SW480 (cell line): ENCODE data around the gene TAGLN2.

Experiments
- DNase-seq: peaks from one replicate; pipeline ENCODE4 v3.0.0-alpha.2; 2016; ENCODE audit warnings: low spot score

TAGLN2 gene

DNA sequence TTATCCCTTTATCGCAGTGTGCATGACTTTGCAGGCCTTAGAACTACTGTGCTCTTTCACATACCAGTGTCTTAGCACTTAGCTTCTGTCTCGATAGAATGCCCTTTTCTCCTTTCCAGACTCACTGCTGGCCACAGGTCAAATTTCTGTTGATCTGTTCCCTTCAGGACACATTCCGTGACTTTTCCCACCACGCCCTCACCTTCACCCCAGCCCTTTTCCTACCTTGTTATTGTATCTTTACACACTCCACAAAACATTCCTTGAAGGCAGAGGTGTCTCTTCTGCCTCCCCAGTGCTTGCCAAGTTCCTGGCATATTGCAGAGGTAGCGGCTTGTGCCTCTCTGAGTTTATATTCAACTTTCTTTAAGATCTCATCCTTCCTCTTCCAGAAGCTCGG is 23.8 kb upstream of the TAGLN2 start:
- no peak for DNase-seq

DNA sequence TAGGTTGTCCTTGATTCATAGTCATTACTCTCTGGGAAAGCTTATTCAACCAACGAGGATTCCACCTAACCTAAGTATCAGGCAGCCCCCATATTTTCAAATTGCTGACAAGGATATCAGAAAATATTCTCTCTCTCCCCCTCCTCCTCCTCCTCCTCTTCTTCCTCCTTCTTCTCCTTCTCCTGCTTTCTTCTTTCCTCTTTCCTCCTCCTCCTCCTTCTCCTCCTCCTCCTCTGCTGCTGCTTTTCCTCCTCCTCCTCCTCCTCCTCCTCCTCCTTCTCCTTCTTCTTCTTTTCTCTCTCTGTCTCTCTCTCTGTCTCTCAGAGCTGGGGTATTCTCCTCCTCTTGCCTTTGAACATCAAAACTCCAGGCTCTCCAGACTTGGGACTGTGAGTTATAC is 22.6 kb upstream of the TAGLN2 start:
- no peak for DNase-seq

DNA sequence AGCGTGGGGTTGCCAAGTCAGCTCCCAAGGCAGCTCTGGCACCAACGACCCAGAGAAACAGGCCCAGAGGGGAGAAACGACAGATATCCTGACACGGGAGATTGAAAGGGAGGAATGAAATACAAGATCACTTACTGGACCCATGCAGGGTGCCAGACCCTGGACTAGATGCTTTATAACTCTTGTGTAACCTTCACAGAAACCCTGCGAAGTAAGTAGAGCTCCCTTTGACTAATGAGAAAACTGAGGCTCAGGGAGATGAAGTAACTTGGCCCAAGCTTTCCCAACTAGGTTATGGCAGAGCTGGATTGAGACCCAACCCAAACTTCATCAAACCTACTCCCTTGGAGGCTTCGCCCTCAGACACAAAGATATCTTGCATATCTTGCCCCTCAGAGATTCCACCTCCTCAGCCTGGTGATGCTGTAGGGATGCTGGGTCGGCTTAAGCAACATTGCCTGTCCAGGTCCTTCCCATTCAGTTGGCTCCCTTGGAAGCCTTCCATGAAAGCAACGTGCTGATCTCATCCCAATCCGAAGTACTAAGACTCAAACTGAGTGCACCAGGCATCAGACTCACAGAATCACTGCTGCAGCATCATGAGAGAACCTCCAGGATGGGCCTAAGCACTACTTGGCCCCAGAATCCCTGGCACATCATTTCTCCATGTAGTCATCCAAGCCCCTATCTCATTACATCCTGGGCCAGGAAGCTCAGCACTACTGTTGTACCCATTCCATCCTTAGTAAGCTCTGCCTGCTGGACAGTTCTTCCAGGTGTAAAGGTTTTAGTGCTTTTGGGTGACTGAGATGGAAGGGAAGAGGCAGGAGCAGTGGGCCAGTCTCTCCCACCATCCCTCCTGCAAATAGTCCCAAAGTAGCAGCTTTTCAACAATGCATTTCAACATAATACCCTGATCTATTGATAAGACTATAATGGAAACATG is 21.2 kb upstream of the TAGLN2 start:
- DNase-seq, result no peak

DNA sequence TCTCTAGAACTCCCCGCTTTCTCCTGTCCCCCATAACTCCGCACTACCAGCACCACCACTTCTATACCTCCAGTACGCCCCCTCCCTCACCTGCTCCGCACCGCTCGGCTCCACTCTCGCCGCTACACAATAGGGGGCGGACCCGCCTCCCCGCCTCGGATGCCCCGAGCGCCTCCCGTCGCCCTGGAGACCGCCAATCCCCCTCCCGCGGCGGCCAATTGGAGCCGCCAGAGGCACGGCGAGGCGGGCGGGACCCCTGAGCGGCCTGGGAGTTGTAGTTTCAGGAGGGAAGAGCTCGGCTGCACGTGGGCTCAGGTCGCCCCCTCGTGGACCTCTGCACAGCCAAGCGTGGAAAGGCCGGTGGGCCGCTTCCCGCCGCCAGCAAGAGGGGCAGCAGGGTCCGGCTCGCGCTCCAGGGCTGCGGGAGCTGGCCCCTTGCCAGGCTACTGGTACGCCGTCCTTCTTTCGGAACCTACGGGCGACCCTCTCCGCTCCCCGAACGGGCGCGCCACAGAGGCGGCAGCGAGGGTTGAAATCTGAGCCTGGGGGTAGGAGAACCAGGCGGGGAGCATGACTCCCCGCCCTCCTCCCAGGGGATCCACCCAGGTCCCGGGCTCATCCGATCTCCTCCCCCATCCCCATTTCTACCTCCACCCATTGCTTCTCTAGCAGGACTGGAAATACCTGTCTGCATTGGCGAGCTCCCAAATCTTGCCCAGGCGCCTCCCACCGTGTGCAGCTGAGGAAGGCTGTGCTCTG is 20.4 kb upstream of the TAGLN2 start, which contains the start of gene IGSF9:
Gene IGSF9 (minus strand): TSS at position 131 of the 759 bp plus-strand sequence. CDS start 2,159 bp downstream, outside the sequence.
- DNase-seq, result peak; percentile 80

DNA sequence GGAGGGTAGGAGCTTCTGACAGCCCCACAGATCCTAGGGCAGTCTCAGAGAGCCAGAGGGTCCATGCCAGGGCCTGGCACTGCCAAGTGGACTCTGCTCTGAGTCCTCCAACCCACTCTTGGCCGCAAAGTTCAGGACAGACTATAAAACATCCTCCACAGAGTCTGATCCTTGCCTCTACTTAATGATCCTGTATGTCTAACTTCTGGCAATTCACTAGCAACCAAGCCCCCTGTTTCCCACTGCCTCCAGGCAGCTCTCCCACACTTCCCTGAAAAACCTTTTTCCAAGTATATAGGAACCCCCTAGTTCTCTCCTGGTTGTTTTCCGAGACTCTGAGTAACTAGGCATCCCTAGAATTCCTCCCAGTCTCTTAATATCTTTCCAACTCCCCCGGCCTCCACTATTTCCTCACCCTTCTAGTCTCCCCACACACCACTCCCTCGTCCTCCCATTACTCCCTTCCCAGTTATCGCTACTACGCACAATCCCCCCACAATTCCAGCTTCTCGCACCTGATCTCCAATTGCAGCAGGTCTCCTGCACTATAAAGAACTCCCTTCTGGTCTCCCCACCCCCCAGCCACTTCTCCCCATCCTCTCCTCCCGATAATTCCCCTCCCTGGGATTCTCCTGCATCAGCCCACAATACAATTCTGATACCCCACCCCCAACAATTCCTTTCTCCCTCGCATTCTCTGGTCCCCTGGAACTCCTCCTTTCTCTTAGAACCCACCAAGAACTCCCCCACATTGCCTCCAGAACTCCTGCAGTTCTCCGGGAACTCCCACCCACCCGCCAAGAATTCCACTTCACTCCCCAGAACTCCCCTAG is 19.5 kb upstream of the TAGLN2 start:
- DNase-seq, result no peak

DNA sequence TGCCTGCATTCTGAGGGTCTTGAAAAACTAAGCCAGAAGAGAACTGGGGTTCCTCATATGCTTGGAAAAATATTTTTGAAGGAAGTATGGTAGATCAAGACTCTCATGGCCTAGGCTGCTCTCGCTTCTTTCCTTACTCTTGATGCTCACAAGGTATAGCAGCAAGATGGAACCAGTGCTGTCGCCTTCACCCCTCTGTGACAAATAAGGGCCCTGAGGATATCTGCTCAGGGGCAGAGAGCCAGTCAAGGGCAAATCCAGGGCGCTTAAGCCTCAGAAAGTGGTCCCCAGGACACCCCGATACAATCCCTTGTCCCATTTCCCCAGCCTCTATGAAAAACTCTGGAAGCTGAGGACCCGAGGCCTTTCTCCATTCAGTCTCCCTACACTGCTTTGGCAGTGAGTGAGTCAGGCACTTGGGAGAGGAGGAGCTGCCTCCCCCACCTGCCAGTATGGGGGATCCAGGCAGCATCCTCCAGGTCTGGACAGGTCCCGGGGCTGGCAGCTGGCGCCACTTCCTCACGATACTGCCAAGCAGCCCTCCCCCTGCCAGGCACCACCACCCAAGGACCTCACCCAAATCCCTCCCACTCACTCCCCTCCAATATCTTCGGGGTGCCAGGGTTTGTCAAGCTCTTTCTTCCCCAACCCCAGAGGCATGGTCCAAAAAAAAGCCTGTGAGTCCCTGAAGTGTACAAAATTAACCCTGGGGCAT is 18.8 kb upstream of the TAGLN2 start:
- no peak for DNase-seq

DNA sequence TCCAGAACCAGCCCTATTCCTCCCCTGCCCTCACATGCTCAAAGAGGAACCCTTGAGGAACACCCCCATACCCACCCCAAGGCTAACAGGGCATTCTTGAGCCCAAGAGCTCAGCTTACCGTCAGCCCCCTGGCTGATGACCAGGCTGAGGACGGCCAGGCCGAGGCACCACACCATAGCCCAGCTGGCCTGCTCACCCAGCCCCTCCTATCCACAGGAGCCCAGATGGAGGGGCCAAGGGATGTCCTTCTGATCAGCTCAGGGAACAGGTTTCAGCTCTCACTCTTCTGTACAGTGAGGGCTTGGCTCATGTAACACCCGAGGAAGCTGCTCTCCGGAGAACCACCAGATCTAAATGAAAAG is 18.0 kb upstream of the TAGLN2 start:
- DNase-seq, result no peak

DNA sequence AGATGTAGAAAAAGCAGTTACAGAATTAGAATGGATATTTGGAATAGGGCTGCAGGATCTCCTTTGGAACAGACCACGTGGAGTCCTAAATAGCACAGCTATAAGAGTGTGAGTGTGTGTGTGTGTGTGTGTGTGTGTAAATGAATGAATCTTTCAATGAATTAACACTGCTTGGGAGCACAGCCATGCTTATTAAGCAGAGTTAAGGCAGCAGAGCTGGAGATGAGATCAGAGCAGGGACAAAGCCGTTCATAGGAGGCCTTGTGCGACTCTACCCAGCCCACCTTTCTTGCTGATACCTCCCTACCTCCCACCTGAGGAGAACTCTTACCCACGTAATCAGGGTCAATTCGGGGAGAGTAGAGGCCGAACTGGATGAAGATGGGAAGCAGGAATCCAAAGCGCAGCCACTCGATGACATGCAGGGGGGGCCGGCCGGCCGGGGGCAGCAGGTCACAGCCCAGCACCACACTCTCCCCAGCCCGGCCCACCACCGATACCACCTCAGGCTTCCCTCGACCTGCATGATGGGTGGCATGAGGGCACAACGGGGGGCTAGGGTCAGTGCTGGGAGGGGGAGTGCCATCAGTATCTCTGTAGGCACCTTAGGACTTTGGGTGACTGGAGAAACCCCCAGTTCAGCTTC is 17.4 kb upstream of the TAGLN2 start:
- no peak for DNase-seq

DNA sequence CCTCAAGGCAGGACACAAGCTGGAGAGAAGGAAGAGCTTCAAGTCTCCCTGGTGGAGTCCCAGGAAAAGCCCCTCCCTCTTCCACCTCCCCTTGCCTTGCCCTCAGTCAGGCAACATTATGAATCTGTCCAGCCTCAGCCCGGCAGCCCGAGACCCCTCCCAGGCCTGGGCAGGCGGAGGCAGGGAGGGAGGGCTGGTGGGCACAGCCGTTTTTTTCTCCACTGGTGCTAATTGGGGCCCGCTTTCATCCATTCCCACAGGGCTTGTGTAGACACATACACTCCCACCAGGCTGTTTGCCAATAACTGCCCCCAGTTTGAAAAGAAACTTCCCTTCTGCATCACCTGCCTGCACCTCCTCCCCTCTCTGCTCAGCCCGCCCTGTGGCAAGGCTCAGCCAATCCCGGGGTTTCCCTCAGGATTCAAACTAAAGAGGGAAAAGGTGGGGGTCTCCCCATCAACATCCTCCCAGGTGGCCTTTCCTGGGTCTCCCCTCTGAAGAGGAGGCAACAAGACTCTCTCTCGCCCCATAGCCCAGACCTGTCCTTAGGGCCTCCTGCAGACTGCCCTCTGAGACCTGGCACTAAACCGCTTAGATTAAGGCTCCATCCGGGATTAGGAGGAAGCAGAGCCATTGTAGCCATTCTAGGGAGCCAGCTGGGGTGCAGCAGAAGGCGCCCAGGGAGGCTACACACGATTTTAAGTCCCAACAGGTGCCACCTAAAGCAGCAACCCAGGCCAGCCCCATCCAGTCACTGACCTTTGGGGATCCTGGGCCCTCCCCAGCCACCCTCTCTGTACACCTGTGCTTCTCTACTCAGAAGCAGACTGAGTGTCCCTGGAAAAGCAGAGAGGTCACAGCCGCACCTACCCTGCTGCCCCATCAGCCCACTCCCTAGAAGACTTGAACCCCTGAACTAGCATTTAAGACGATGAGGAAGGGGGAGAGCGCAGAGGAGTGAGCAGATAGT is 16.6 kb upstream of the TAGLN2 start:
- no peak for DNase-seq

DNA sequence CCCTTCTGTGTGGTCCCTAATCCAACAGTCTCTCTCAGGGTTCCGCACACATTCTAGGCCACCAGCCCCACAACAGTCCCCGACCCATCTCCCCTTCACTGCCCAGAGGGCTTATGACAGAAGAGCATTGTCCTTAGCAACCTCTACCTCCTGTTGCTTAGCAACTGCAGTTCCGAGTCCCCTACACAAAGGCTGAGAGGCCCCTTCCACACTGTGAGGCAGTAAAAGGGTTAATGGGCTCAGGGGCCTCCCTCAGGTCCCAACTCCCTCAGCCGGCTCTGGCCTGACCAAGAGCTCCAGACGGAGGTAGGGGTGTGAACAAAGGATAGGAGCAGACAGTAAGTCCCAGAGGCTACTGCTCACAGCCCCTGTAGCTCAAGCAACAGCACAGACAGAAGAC is 15.8 kb upstream of the TAGLN2 start:
- DNase-seq, result no peak

DNA sequence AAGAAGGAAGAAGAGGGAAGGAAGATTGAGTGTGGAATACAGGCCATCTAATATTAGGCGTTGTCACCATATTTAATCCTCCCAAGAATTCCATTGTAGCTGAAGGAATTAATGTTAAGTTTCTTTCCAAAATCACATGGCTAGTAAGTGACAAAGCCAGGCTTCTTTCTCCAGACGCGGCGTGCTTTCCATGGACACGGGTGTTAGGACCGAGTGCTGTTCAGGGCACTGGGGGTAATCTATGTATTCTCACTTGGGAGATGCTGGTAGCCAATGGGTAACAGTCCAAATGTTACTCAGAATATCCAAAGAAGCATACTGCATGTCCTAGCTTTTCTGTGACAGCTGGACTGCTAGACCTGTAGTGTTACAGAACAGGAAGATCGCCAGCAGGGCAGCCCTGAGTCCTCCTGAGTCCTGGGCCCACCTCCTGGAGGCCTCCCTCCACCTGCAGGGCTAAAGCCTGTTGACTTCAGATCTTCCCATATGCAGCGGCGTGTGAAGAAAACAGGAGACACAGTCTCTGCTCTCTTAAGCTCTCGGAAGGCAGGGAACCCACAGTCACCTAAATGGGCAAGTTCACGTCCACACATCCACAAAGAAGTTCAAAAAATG is 14.8 kb upstream of the TAGLN2 start:
- no peak for DNase-seq

DNA sequence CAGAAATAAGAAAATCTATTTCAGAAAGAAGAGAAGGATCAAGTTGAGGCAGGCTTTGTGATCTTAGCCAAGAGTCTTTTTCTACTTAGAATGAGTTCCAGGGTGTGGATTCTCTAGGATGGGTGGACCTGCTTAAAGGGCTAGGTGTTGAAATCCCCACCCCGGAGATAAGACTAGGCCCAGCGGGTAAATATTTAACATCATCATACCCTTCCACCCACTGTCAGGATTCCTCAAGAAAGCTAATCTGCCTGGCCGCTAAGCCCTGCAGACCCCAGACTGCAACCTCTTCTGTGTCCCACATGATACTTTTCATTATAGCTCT is 14.3 kb upstream of the TAGLN2 start:
- DNase-seq, result no peak

DNA sequence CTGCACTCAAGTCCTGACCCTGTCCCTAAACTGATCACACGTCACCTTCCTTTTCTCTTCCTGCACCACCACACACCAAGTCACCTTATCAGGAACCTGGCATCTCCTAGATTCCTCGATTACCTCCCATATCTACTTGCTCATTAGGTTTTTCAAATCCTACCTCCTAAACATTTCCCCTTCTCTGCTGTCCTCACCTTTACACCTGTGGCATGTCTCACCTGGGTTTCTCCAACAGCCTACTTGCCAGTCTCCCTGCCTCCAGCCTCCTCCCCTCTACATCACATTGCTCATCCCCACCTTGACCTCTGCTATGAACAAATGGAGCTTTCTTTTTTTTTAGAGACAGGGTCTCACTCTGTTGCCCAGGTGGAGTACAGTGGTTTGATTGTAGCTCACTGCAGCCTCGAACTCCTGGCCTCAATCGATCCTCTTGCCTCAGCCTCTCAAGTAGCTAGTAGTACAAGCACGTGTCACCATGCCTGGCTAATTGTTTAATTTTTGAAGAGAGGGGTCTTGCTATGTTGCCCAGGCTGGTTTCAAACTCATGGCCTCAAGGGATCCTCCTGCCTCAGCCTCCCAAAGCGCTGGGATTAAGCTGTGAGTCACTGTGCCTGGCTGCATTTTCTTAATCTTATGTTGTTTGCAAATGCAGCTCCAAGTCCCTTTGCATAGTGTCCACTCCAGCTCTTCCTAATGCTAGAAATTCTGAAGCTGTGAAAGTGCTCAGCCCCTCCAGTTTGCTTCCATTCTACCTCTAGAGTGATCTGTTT is 13.8 kb upstream of the TAGLN2 start:
- no peak for DNase-seq

DNA sequence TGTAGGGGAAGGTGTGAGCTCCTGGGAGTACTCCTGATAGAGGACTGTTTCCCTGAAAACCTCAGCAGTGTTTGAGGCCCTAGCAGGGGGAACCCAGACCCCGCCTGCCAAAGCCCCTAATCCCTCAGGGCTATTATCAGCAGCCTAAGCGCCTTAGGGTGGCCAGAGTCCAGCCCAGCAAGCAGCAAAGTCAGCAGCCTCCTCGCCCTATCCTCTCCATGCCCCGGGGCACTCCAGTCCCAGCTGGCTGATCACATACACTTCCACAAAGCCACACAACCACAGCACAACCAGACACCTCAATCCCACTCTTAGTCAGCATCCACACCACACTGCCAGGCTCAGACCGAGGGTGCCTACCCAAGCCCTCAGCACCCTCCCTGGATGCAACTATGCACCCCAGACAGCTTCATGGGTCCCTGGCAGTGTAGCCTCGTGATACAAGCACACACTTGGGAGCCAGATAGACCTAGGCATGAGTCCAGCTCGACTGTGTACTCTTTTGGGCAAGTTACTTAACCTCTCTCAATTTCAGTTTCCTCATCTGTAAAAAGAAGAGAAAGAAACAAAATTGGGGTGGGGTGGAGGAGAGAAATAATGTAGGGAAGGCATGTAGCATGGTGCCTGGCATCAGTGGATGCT is 13.0 kb upstream of the TAGLN2 start:
- no peak for DNase-seq

DNA sequence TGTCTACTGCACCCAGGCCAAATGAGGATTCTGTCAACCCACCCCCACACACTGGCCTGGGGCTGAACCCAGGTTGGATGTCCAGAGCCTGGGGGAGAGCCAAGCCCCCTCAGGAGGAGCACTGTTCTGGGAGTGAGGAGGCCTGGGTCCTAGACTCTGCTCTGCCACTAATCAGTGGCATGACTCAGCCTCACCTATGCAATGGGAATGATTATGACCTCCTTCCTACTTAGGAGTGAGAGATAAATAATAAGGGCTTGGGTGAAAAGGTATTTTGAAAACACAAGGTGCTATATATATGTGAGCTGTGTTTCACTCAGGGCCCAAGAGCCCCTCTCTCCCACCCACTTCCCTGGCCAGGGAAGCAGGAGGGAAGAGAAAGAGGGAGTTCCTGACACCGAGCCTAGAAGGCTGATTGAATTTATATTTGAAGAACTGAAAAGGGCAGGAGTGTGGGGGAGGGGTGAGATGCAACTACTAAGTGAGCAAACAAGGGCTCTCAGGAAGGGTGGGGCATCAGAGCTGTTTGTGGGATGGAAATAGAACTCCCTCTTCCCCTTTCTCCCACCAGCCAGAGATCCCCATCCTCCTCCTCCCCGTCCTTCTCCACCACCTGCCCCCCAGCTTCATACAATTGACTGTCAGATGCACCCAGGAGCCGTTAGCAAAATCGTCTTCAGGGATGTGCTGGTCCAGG is 11.9 kb upstream of the TAGLN2 start:
- no peak for DNase-seq

DNA sequence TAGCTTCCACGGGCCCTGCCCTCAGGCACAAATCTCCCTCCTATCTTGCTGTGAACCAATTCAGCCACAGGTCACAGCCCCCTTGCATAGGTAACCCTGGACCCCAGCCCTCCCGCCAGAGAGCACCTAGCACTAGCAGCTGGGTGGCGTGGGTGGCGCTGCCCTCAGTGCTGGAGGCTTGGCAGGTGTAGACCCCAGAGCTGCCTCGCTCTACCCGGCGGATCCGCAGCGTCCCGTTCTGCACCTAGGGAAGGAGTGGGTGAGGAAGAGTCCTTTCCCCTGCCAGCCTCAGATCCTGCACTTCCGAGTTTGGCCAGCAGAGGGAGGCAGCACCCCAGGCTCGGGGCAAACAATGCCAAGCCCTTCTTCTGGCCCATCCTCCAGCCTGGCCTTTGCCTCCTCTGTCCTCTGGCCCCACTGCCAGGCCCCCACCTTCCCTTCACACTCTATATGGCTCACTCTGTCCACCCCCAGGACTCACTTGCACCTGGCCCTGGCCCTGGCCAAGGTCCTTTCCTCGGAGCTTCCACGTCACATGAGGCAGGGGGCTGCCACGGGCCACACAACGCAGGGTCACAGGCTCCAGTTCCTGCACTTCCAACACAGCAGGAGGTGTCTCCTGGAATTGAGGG is 11.1 kb upstream of the TAGLN2 start:
- DNase-seq, result peak; percentile 36

DNA sequence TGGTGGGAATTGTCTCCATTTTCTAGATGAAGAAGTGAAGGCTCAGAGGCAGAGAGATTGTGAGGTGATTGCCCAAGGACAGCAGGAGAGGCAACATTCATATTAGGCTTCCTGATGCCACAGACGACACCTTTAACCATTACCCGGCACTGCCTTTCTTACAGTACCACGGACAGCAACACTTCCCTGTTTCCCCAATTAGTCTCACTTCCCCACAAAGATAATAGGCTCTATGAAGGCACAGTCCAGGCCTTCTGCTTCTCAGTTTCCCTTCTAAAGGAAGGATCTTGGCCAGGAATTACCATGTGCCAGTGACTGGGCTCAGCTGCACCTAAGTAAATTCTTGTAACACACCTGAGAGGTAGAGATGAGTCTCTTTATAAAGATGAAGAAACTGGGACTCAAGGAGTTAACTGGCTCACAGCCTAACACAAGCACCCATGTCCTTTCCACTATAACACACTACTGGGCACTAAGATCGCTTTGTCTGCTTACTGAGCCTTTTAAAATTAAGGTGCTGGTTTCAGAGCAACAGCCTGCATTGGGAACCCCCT is 10.5 kb upstream of the TAGLN2 start:
- no peak for DNase-seq
